ENCODE data around the gene UBE2D3.
"Not testable (repeated sequence)": the region's sequence is repeated elsewhere in the genome, so short reads cannot be mapped to it uniquely, and the experiment has no call there.

UBE2D3 gene

GRCh38 chr4:102832105-102832504 is 4.8 kb upstream of the UBE2D3 start:
- no peak for DNase-seq (ENCODE audit: extremely low read depth in 1 of 2, low read depth in 1 of 2)

GRCh38 chr4:102829803-102830202 is 2.5 kb upstream of the UBE2D3 start:
- no peak for DNase-seq (ENCODE audit: extremely low read depth in 1 of 2, low read depth in 1 of 2)

GRCh38 chr4:102828497-102828808 is 1.1 kb upstream of the UBE2D3 start:
- DNase-seq (ENCODE audit: extremely low read depth in 1 of 2, low read depth in 1 of 2): no peak

- DNase-seq (ENCODE audit: extremely low read depth in 1 of 2, low read depth in 1 of 2): peak; percentile 94 to 100
These were observed 534 bp upstream of the UBE2D3 start for GRCh38 chr4:102827674-102828496.

- DNase-seq (ENCODE audit: extremely low read depth in 1 of 2, low read depth in 1 of 2): peak in 1 of 2 donors; percentile 13
These were observed 1.1 kb downstream of the UBE2D3 start for GRCh38 chr4:102826105-102826889.

GRCh38 chr4:102825261-102826091 is 1.9 kb downstream of the UBE2D3 start:
- DNase-seq (ENCODE audit: extremely low read depth in 1 of 2, low read depth in 1 of 2): no peak

GRCh38 chr4:102824398-102824797 is 3.0 kb downstream of the UBE2D3 start:
- no peak for DNase-seq (ENCODE audit: extremely low read depth in 1 of 2, low read depth in 1 of 2)

- DNase-seq (ENCODE audit: extremely low read depth in 1 of 2, low read depth in 1 of 2): no peak
These were observed 3.5 kb downstream of the UBE2D3 start for GRCh38 chr4:102823897-102824296.

GRCh38 chr4:102823464-102823863 is 3.9 kb downstream of the UBE2D3 start:
- no peak for DNase-seq (ENCODE audit: extremely low read depth in 1 of 2, low read depth in 1 of 2)

- no peak for DNase-seq (ENCODE audit: extremely low read depth in 1 of 2, low read depth in 1 of 2)
These were observed 7.6 kb downstream of the UBE2D3 start for GRCh38 chr4:102819588-102820365.

GRCh38 chr4:102819100-102819499 is 8.3 kb downstream of the UBE2D3 start:
- not testable (repeated sequence) for DNase-seq (ENCODE audit: extremely low read depth in 1 of 2, low read depth in 1 of 2)

GRCh38 chr4:102817613-102818268 is 9.6 kb downstream of the UBE2D3 start:
- DNase-seq (ENCODE audit: extremely low read depth in 1 of 2, low read depth in 1 of 2): no peak

GRCh38 chr4:102817021-102817605 is 10.2 kb downstream of the UBE2D3 start:
- no peak for DNase-seq (ENCODE audit: extremely low read depth in 1 of 2, low read depth in 1 of 2)

GRCh38 chr4:102815981-102816380 is 11.4 kb downstream of the UBE2D3 start:
- no peak for DNase-seq (ENCODE audit: extremely low read depth in 1 of 2, low read depth in 1 of 2)

GRCh38 chr4:102809691-102810090 is 17.7 kb downstream of the UBE2D3 start:
- DNase-seq (ENCODE audit: extremely low read depth in 1 of 2, low read depth in 1 of 2): no peak

- no peak for DNase-seq (ENCODE audit: extremely low read depth in 1 of 2, low read depth in 1 of 2)
These were observed 18.2 kb downstream of the UBE2D3 start for GRCh38 chr4:102809190-102809589.

- DNase-seq (ENCODE audit: extremely low read depth in 1 of 2, low read depth in 1 of 2): no peak
These were observed 19.3 kb downstream of the UBE2D3 start for GRCh38 chr4:102808009-102808408.

- DNase-seq (ENCODE audit: extremely low read depth in 1 of 2, low read depth in 1 of 2): no peak
These were observed 20.0 kb downstream of the UBE2D3 start for GRCh38 chr4:102807345-102807744.

- DNase-seq (ENCODE audit: extremely low read depth in 1 of 2, low read depth in 1 of 2): no peak
These were observed 27.5 kb downstream of the UBE2D3 start for GRCh38 chr4:102799816-102800215.

- no peak for DNase-seq (ENCODE audit: extremely low read depth in 1 of 2, low read depth in 1 of 2)
These were observed 32.4 kb downstream of the UBE2D3 start for GRCh38 chr4:102794999-102795398.
